GM12892 (cell line): Measurements from ENCODE around the gene LTC4S.

Experiments
- POLR2A ChIP-seq: IDR thresholded peaks from 2 replicates; pipeline ENCODE4 v1.6.1; 2011; ENCODE audit warnings: low read depth, low read length, control low read depth
- TAF1 ChIP-seq: IDR thresholded peaks from 2 replicates; pipeline ENCODE4 v1.6.1; 2011; ENCODE audit warnings: low read depth, mild to moderate bottlenecking, control low read depth, low read length, borderline replicate concordance

GRCh38 chr5:179836225-179837019, 42.6 kb downstream of the LTC4S start:
- TF ChIP-seq POLR2A (peak; percentile 39), TAF1 (no peak)
